ENCODE data around the gene HDAC10.

- TF ChIP-seq EZH2 (IDR thresholded peaks at IDR 0.05) (no peak), POLR2AphosphoS5 (IDR thresholded peaks at IDR 0.05; ENCODE audit: borderline replicate concordance, low read depth, low read length) (no peak), FOXP2 (optimal IDR thresholded peaks at IDR 0.05; ENCODE audit: control extremely low read depth, extremely low read length, insufficient read depth) (peak; percentile 7)
Measured at GRCh38 chr22:50293441-50294318, 42.6 kb upstream of the HDAC10 start.
